GM12892 (cell line): Measurements from ENCODE around the gene PSORS1C2.

Experiments
- DNase-seq: peaks from one replicate; pipeline ENCODE4 v3.0.0; 2011; ENCODE audit not compliant: insufficient read length
- FAIRE-seq: peaks from 2 replicates; lab custom pipeline; 2011; peaks lifted over from hg19 to GRCh38; lab: Jason Lieb, UNC
- POLR2A ChIP-seq: IDR thresholded peaks from 2 replicates; pipeline ENCODE4 v1.6.1; 2011; ENCODE audit warnings: low read depth, low read length, control low read depth
- POLR2AphosphoS5 ChIP-seq: IDR thresholded peaks from 2 replicates; pipeline ENCODE4 v1.6.1; 2011; ENCODE audit warnings: low read depth, low read length, control low read depth
- TAF1 ChIP-seq: IDR thresholded peaks from 2 replicates; pipeline ENCODE4 v1.6.1; 2011; ENCODE audit warnings: low read depth, mild to moderate bottlenecking, control low read depth, low read length, borderline replicate concordance

The PSORS1C2 gene

GRCh38 chr6:31113861-31114540 is 24.9 kb downstream of the PSORS1C2 start:
- FAIRE-seq, result no peak
- no peak for DNase-seq

GRCh38 chr6:31112478-31112877 is 26.4 kb downstream of the PSORS1C2 start, which contains the start of gene C6orf15:
Gene C6orf15, minus strand, starts transcription at chr6:31112575. Its CDS starts 20 bp downstream, at chr6:31112555.
- FAIRE-seq (no peak), DNase-seq (no peak)
- TF ChIP-seq POLR2AphosphoS5 (no peak), POLR2A (no peak), TAF1 (no peak)

More at GRCh38 chr6:31113861-31114540, 24.9 kb downstream of the PSORS1C2 start:
- TF ChIP-seq POLR2AphosphoS5, result no peak
- TF ChIP-seq TAF1, result no peak
- no peak for TF ChIP-seq POLR2A

- FAIRE-seq (no peak), DNase-seq (no peak)
- TF ChIP-seq POLR2A (no peak), TAF1 (no peak), POLR2AphosphoS5 (no peak)
Measured at GRCh38 chr6:31111712-31112111, 27.2 kb downstream of the PSORS1C2 start.

- no peak for DNase-seq
- no peak for FAIRE-seq
- TF ChIP-seq POLR2A (no peak), POLR2AphosphoS5 (no peak), TAF1 (no peak)
Measured at GRCh38 chr6:31110825-31111582, 27.9 kb downstream of the PSORS1C2 start.

GRCh38 chr6:31107052-31107451 is 31.8 kb downstream of the PSORS1C2 start:
- FAIRE-seq (no peak), DNase-seq (no peak)
- TF ChIP-seq TAF1 (no peak), POLR2AphosphoS5 (no peak), POLR2A (no peak)

GRCh38 chr6:31103136-31103535 is 35.7 kb downstream of the PSORS1C2 start:
- TF ChIP-seq POLR2A (no peak), POLR2AphosphoS5 (no peak), TAF1 (no peak)
- DNase-seq (no peak), FAIRE-seq (no peak)

- no peak for DNase-seq
- no peak for FAIRE-seq
Measured at GRCh38 chr6:31098449-31098938, 40.4 kb downstream of the PSORS1C2 start.

GRCh38 chr6:31096656-31097055 is 42.2 kb downstream of the PSORS1C2 start:
- TF ChIP-seq POLR2A (no peak), POLR2AphosphoS5 (no peak), TAF1 (no peak)
- DNase-seq (no peak), FAIRE-seq (no peak)

More at GRCh38 chr6:31098449-31098938, 40.4 kb downstream of the PSORS1C2 start:
- TF ChIP-seq POLR2A (no peak), TAF1 (no peak), POLR2AphosphoS5 (no peak)

- DNase-seq (no peak), FAIRE-seq (no peak)
- TF ChIP-seq TAF1 (no peak), POLR2AphosphoS5 (no peak), POLR2A (no peak)
Measured at GRCh38 chr6:31096215-31096614, 42.7 kb downstream of the PSORS1C2 start.

GRCh38 chr6:31094389-31094881 is 44.4 kb downstream of the PSORS1C2 start:
- no peak for FAIRE-seq
- no peak for DNase-seq
- TF ChIP-seq POLR2AphosphoS5 (no peak), POLR2A (no peak), TAF1 (no peak)

- FAIRE-seq (no peak), DNase-seq (no peak)
- TF ChIP-seq TAF1 (no peak), POLR2AphosphoS5 (no peak), POLR2A (no peak)
Measured at GRCh38 chr6:31092769-31093505, 45.9 kb downstream of the PSORS1C2 start.
